A673 (cell line): ENCODE measurements around the gene HDHD3. TPM values are rescaled to one million over a fixed set of nuclear protein-coding genes. Genes with fewer than 3 reads are reported as not detected.

Experiments
- BruUV-seq: library from RNA; stranded (reverse); fragments of 400-500 nt; replicated peaks from 2 replicates; lab custom pipeline; 2021; lab: Mats Ljungman, UMichigan
- CTCF ChIA-PET: fragments of 300-600 bp; sonication (Branson Sonifier 250); formaldehyde crosslinking; loops from one replicate; lab custom pipeline; 2022; ENCODE audit warnings: antibody characterized with exemption; lab: Charles Lee
- POLR2A ChIA-PET: fragments of 300-600 bp; sonication (Branson Sonifier 250); formaldehyde crosslinking; loops from one replicate; lab custom pipeline; 2022; ENCODE audit warnings: antibody characterized with exemption; ENCODE audit not compliant: low non-redundant PET; lab: Charles Lee
- DNase-seq: peaks from one replicate; pipeline ENCODE4 v3.0.0-alpha.2; 2015; ENCODE audit warnings: low spot score
- H3K27ac ChIP-seq: fragments of 200-600 bp; sonication (generic); 2 replicates; pipeline ENCODE4 v1.5.1; 2016; ENCODE audit warnings: mixed run types, low read depth, mild to moderate bottlenecking, mixed read lengths, antibody characterized with exemption, low read length; ENCODE audit not compliant: poor library complexity, severe bottlenecking
- H3K27me3 ChIP-seq: fragments of 200-600 bp; sonication (generic); replicated peaks from 2 replicates; pipeline ENCODE4 v1.6.1; 2017; ENCODE audit warnings: mixed run types, low read depth, mild to moderate bottlenecking, mixed read lengths, antibody characterized with exemption, low read length; ENCODE audit not compliant: insufficient read depth, poor library complexity
- H3K36me3 ChIP-seq: fragments of 200-600 bp; sonication (generic); 2 replicates; pipeline ENCODE4 v1.6.1; 2016; ENCODE audit warnings: mixed run types, mild to moderate bottlenecking, mixed read lengths, antibody characterized with exemption, low read length; ENCODE audit not compliant: insufficient read depth, poor library complexity, severe bottlenecking
- H3K4me1 ChIP-seq: fragments of 200-600 bp; sonication (generic); 2 replicates; pipeline ENCODE4 v1.6.1; 2017; ENCODE audit warnings: mixed run types, mild to moderate bottlenecking, mixed read lengths, antibody characterized with exemption, low read length; ENCODE audit not compliant: insufficient read depth, poor library complexity, severe bottlenecking
- H3K4me3 ChIP-seq: fragments of 200-600 bp; sonication (generic); 2 replicates; pipeline ENCODE4 v1.5.1; 2016; ENCODE audit warnings: low read depth, mixed run types, mild to moderate bottlenecking, mixed read lengths, low read length; ENCODE audit not compliant: poor library complexity, severe bottlenecking
- H3K9me3 ChIP-seq: fragments of 200-600 bp; sonication (generic); 2 replicates; pipeline ENCODE4 v1.6.1; 2016; ENCODE audit warnings: mixed run types, low read depth, mild to moderate bottlenecking, mixed read lengths, antibody characterized with exemption, low read length; ENCODE audit not compliant: poor library complexity, severe bottlenecking
- EZH2 ChIP-seq: fragments of 200-600 bp; sonication (generic); IDR thresholded peaks from 2 replicates; pipeline ENCODE4 v1.6.1; 2017; ENCODE audit warnings: borderline replicate concordance, low read depth, mild to moderate bottlenecking, mixed read lengths, antibody characterized with exemption, low read length; ENCODE audit not compliant: poor library complexity, severe bottlenecking
- intact Hi-C: fragments of 100-400 bp; cut with micrococcal nuclease; formaldehyde crosslinking; loops from one replicate; pipeline ENCODE4 v1.10.0; 2022; ENCODE audit not compliant: unreplicated experiment
- total RNA-seq: library from RNA; stranded (reverse); gene quantifications from 2 replicates; pipeline ENCODE4 v1.2.3, GENCODE V29; 2021
- TF ChIP-seq, protein P1 (sequence below): fragments of 300-800, 200-600 bp; sonication (generic); conservative IDR thresholded peaks from 2 replicates; pipeline ENCODE4 v1.5.1; 2017; ENCODE audit warnings: low read depth, mild to moderate bottlenecking, antibody characterized with exemption, low read length, moderate library complexity, mixed read lengths

HDHD3 gene
- total RNA-seq, 1 experiment from 2014 or later: 9.4 TPM

DNA sequence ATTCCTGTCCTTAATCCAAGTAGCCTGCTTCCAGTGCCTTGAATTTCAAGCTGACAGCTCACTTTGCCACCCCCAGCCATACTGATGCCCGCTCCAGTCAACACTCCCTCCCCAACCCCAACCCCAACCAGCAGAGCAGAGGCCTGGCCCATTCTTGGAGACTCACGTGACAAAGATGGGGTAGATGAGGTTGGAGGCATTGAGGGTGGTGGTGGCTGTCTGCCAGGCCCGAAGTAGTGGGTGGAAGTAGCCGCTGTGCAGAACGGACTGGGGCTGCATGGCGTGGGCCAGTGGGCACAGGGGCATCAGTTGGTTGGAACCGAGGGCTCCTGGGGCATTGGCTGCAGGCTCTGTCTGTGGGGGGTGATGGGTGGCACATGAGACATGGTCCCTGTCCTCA lies 16.5 kb upstream of the HDHD3 start:
- ChIA-PET CTCF (no interaction called here), POLR2A (no interaction called here)
- peaks cover 4% of the 10 kb centered on the region for H3K36me3 ChIP-seq
- no peak overlapping the region for H3K27ac ChIP-seq
- DNase-seq: no peak
- no peak overlapping the region for H3K4me3 ChIP-seq
- intact Hi-C loops: no loop called here
- TF ChIP-seq EZH2: no peak
- TF ChIP-seq, protein P1, sequence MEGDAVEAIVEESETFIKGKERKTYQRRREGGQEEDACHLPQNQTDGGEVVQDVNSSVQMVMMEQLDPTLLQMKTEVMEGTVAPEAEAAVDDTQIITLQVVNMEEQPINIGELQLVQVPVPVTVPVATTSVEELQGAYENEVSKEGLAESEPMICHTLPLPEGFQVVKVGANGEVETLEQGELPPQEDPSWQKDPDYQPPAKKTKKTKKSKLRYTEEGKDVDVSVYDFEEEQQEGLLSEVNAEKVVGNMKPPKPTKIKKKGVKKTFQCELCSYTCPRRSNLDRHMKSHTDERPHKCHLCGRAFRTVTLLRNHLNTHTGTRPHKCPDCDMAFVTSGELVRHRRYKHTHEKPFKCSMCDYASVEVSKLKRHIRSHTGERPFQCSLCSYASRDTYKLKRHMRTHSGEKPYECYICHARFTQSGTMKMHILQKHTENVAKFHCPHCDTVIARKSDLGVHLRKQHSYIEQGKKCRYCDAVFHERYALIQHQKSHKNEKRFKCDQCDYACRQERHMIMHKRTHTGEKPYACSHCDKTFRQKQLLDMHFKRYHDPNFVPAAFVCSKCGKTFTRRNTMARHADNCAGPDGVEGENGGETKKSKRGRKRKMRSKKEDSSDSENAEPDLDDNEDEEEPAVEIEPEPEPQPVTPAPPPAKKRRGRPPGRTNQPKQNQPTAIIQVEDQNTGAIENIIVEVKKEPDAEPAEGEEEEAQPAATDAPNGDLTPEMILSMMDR: no peak
- H3K27me3 ChIP-seq: no peaks in the 10 kb centered on the region
- BruUV-seq: no TSS peak
- H3K9me3 ChIP-seq: no peaks in the 10 kb centered on the region
- no peaks in the 10 kb centered on the region for H3K4me1 ChIP-seq

DNA sequence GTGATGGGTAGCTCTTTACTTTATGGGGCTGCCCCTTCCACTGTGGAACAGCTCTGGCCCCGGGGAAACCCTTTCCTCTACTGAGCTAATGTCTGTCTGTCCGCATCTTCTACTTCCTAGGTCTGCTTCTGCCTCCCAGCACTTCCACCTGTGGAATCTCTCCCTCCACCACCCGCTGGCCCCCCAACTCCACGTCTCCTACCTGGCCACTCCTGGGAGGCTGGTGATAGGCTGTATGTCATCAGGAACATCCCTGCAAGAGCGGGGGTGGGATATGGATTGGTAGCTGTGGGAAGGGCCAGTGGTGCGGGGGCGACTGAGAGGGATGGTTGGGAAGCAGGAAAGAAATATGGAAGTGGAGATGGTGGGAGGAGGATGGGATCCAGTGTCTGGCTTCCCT lies 15.1 kb upstream of the HDHD3 start:
- Histone ChIP-seq H3K4me1 (no peaks in the 10 kb centered on the region), H3K4me3 (no peak overlapping the region), H3K9me3 (no peaks in the 10 kb centered on the region), H3K36me3 (peaks cover 4% of the 10 kb centered on the region), H3K27me3 (no peaks in the 10 kb centered on the region), H3K27ac (no peak overlapping the region)
- no peak for TF ChIP-seq EZH2
- TF ChIP-seq, protein P1: no peak
- no peak for DNase-seq
- POLR2A ChIA-PET: no interaction called here
- intact Hi-C loops: no loop called here
- CTCF ChIA-PET: no interaction called here
- BruUV-seq: no TSS peak

DNA sequence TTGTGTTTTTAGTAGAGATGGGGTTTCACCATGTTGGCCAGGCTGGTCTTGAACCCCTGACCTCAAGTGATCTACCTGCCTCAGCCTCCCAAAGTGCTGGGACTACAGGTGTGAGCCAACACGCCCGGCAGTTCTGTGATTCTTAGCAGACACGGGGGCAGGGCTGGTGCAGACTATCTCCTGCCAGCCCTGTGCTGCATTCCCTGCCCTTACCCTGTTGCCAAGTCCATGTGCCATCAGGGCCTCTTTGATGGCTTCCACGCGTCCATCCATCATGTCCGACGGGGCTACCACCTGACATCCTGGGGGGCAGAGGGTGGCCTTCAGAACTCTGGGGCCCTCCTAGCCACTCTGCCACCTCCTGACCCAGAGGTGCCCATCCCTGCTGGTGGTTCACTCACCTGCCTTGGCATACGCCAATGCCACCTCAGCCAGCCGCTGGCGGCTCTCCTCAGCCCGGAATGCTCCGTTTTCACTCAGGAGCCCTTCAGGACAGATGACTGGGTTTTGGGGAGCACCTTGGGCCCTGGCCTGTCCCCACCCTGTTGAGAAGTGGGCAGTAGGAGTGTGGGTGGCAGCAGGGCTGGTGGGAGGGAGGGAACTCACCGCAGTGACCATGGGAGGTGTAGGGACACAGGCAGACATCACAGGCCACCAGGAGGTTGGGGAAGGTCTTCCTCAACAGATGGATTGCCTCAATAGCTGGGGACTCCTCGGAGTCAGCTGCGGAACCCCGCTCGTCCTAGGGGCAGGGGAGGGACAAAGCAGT lies 13.6 kb upstream of the HDHD3 start:
- POLR2A ChIA-PET: no interaction called here
- H3K4me3 ChIP-seq: no peak overlapping the region
- no TSS peak for BruUV-seq
- H3K27me3 ChIP-seq: no peaks in the 10 kb centered on the region
- no peaks in the 10 kb centered on the region for H3K9me3 ChIP-seq
- no peak overlapping the region for H3K27ac ChIP-seq
- TF ChIP-seq, protein P1: no peak
- no peak for TF ChIP-seq EZH2
- H3K36me3 ChIP-seq: peaks cover 4% of the 10 kb centered on the region
- no peak for DNase-seq
- CTCF ChIA-PET: no interaction called here
- intact Hi-C loops: no loop called here
- H3K4me1 ChIP-seq: no peaks in the 10 kb centered on the region
